Dedifferentiated amniotic fluid mesenchymal stem cell (primary cell): ENCODE results near the gene LRRTM3.

ENCODE experiments used
- DNase-seq: peaks from one replicate; pipeline ENCODE4 v3.0.0-alpha.2; 2016; ENCODE audit errors: extremely low spot score

LRRTM3 gene

GRCh38 chr10:66925896-66926715 lies at the start of gene LRRTM3:
Gene LRRTM3 (plus strand): TSS chr10:66926036.
- peak; percentile 91 for DNase-seq

GRCh38 chr10:66877361-66877760 lies 48.5 kb upstream of the LRRTM3 start:
- no peak for DNase-seq

- DNase-seq = no peak
Measured at GRCh38 chr10:66880292-66880691, 45.5 kb upstream of the LRRTM3 start.

- no peak for DNase-seq
Measured at GRCh38 chr10:66880826-66881225, 45.0 kb upstream of the LRRTM3 start.

GRCh38 chr10:66881814-66882213 lies 44.0 kb upstream of the LRRTM3 start:
- no peak for DNase-seq

GRCh38 chr10:66882271-66882670 lies 43.6 kb upstream of the LRRTM3 start:
- DNase-seq = no peak

- DNase-seq = no peak
Measured at GRCh38 chr10:66886848-66887247, 39.0 kb upstream of the LRRTM3 start.

- DNase-seq = no peak
Measured at GRCh38 chr10:66888237-66888636, 37.6 kb upstream of the LRRTM3 start.

GRCh38 chr10:66892871-66893270 lies 33.0 kb upstream of the LRRTM3 start:
- no peak for DNase-seq

GRCh38 chr10:66910671-66911070 lies 15.2 kb upstream of the LRRTM3 start:
- DNase-seq = no peak

- no peak for DNase-seq
Measured at GRCh38 chr10:66916030-66916429, 9.8 kb upstream of the LRRTM3 start.

- no peak for DNase-seq
Measured at GRCh38 chr10:66917104-66917503, 8.7 kb upstream of the LRRTM3 start.

GRCh38 chr10:66919248-66919647 lies 6.6 kb upstream of the LRRTM3 start:
- no peak for DNase-seq

GRCh38 chr10:66924674-66925345 lies 1.0 kb upstream of the LRRTM3 start:
- no peak for DNase-seq

- no peak for DNase-seq
Measured at GRCh38 chr10:66925373-66925772, 463 bp upstream of the LRRTM3 start.

GRCh38 chr10:66926841-66927240 lies 1.0 kb downstream of the LRRTM3 start:
- no peak for DNase-seq

- no peak for DNase-seq
Measured at GRCh38 chr10:66927251-66927935, 1.6 kb downstream of the LRRTM3 start.

GRCh38 chr10:66927971-66928770 lies 2.3 kb downstream of the LRRTM3 start:
- no peak for DNase-seq

- no peak for DNase-seq
Measured at GRCh38 chr10:66928776-66929175, 2.9 kb downstream of the LRRTM3 start.

- no peak for DNase-seq
Measured at GRCh38 chr10:66929375-66929774, 3.5 kb downstream of the LRRTM3 start.

GRCh38 chr10:66931340-66931948 lies 5.6 kb downstream of the LRRTM3 start:
- DNase-seq = peak; percentile 76
